ENCODE measurements around the gene AK2.

DNA sequence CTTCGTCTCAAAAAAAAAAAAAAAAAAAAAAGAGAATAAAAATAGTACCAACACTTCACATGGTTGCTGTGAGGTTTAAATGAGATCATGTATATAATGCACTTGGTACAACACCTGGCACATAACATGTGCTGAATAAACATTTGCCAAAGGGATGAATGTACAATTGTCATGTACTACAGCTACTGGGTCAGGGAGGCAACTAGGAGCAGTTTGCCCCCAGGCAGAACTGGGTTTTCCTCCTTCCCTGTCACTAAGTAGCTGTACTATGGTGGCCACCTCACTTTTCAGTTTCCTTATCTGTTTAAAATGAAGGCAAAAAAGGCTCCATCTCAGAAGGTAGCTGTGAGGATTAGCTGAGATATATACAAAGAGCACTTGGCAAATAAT, 11.5 kb downstream of the AK2 start:
- TF ChIP-seq, protein P1, sequence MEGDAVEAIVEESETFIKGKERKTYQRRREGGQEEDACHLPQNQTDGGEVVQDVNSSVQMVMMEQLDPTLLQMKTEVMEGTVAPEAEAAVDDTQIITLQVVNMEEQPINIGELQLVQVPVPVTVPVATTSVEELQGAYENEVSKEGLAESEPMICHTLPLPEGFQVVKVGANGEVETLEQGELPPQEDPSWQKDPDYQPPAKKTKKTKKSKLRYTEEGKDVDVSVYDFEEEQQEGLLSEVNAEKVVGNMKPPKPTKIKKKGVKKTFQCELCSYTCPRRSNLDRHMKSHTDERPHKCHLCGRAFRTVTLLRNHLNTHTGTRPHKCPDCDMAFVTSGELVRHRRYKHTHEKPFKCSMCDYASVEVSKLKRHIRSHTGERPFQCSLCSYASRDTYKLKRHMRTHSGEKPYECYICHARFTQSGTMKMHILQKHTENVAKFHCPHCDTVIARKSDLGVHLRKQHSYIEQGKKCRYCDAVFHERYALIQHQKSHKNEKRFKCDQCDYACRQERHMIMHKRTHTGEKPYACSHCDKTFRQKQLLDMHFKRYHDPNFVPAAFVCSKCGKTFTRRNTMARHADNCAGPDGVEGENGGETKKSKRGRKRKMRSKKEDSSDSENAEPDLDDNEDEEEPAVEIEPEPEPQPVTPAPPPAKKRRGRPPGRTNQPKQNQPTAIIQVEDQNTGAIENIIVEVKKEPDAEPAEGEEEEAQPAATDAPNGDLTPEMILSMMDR (IDR thresholded peaks at IDR 0.05; ENCODE audit: low read depth, low read length, poor library complexity, severe bottlenecking), result no peak
- TF ChIP-seq EZH2phosphoT487 (IDR thresholded peaks at IDR 0.05; ENCODE audit: borderline replicate concordance, low read length), result no peak
